HUES64 (cell line): ENCODE data around the gene SELENOO.

Source experiments
- H3K27ac ChIP-seq: 2 replicates; pipeline ENCODE4 v1.7.0; 2013; ENCODE audit warnings: low read depth, low read length, inconsistent platforms
- H3K27me3 ChIP-seq: 2 replicates; pipeline ENCODE4 v1.6.1; 2013; ENCODE audit warnings: mild to moderate bottlenecking, low read length; ENCODE audit not compliant: insufficient read depth
- H3K36me3 ChIP-seq: 2 replicates; pipeline ENCODE4 v1.6.1; 2013; ENCODE audit warnings: mild to moderate bottlenecking, low read length; ENCODE audit not compliant: insufficient read depth
- H3K4me1 ChIP-seq: 2 replicates; pipeline ENCODE4 v1.6.1; 2013; ENCODE audit warnings: mild to moderate bottlenecking, low read length, moderate library complexity; ENCODE audit not compliant: insufficient read depth
- H3K4me3 ChIP-seq: 2 replicates; pipeline ENCODE4 v1.5.1; 2013; ENCODE audit warnings: mild to moderate bottlenecking, low read length, moderate library complexity
- H3K9ac ChIP-seq: 2 replicates; pipeline ENCODE4 v1.6.1; 2013; ENCODE audit warnings: mild to moderate bottlenecking, low read depth, low read length
- H3K9me3 ChIP-seq: 2 replicates; pipeline ENCODE4 v1.6.1; 2013; ENCODE audit warnings: low read depth, low read length; ENCODE audit not compliant: insufficient read depth
- WGBS: fragments of 150-250, 120-280 bp; methylation state at CpG from one replicate; pipeline ENCODE4 v1.1.7; 2013; ENCODE audit warnings: missing lambda C conversion rate; 5-methylcytosine and 5-hydroxymethylcytosine counted together

SELENOO gene

GRCh38 chr22:50173983-50174355 lies 26.8 kb upstream of the SELENOO start:
- peaks cover 23% of the 10 kb centered on the region for H3K27me3 ChIP-seq
- 95% methylated on average over 6 of the region's 6 CpGs for WGBS

GRCh38 chr22:50174382-50175190 lies 26.2 kb upstream of the SELENOO start:
- Histone ChIP-seq H3K9ac (no peak overlapping the region), H3K9me3 (no peaks in the 10 kb centered on the region), H3K36me3 (no peaks in the 10 kb centered on the region), H3K27me3 (peaks cover 17% of the 10 kb centered on the region), H3K4me1 (peaks cover 3% of the 10 kb centered on the region; the same call in 1 of the 2 replicates), H3K27ac (no peak overlapping the region), H3K4me3 (no peak overlapping the region)
- WGBS = 92% methylated on average over 27 of the region's 27 CpGs

More at GRCh38 chr22:50173983-50174355, 26.8 kb upstream of the SELENOO start:
- no peak overlapping the region for H3K4me3 ChIP-seq
- no peaks in the 10 kb centered on the region for H3K36me3 ChIP-seq
- no peak overlapping the region for H3K9ac ChIP-seq
- H3K4me1 ChIP-seq = peaks cover 3% of the 10 kb centered on the region; the same call in 1 of the 2 replicates
- no peaks in the 10 kb centered on the region for H3K9me3 ChIP-seq
- no peak overlapping the region for H3K27ac ChIP-seq

GRCh38 chr22:50175191-50175461 lies 25.7 kb upstream of the SELENOO start:
- Histone ChIP-seq H3K27ac (no peak overlapping the region), H3K4me3 (no peak overlapping the region), H3K9ac (no peak overlapping the region), H3K36me3 (no peaks in the 10 kb centered on the region), H3K27me3 (peaks cover 15% of the 10 kb centered on the region), H3K4me1 (peaks cover 3% of the 10 kb centered on the region; the same call in 1 of the 2 replicates), H3K9me3 (no peaks in the 10 kb centered on the region)
- 87% methylated on average over 5 of the region's 6 CpGs for WGBS

GRCh38 chr22:50175921-50176849 lies 24.6 kb upstream of the SELENOO start:
- Histone ChIP-seq H3K9me3 (no peaks in the 10 kb centered on the region), H3K4me3 (no peak overlapping the region), H3K27me3 (peaks cover 9% of the 10 kb centered on the region), H3K4me1 (peaks cover 1% of the 10 kb centered on the region; the same call in 1 of the 2 replicates), H3K9ac (no peak overlapping the region), H3K27ac (no peak overlapping the region), H3K36me3 (no peaks in the 10 kb centered on the region)
- WGBS = 91% methylated on average over 27 of the region's 27 CpGs

GRCh38 chr22:50176850-50177536 lies 23.8 kb upstream of the SELENOO start:
- H3K9ac ChIP-seq = no peak overlapping the region
- no peaks in the 10 kb centered on the region for H3K9me3 ChIP-seq
- H3K4me1 ChIP-seq = no peaks in the 10 kb centered on the region
- no peak overlapping the region for H3K27ac ChIP-seq
- peaks cover under 1% of the 10 kb centered on the region for H3K27me3 ChIP-seq
- WGBS = 96% methylated on average over 76 of the region's 76 CpGs
- H3K36me3 ChIP-seq = no peaks in the 10 kb centered on the region
- H3K4me3 ChIP-seq = no peak overlapping the region

- Histone ChIP-seq H3K27me3 (no peaks in the 10 kb centered on the region), H3K36me3 (no peaks in the 10 kb centered on the region), H3K9ac (no peak overlapping the region), H3K9me3 (no peaks in the 10 kb centered on the region), H3K4me3 (no peak overlapping the region), H3K4me1 (no peaks in the 10 kb centered on the region), H3K27ac (no peak overlapping the region)
- WGBS = 95% methylated on average over 98 of the region's 98 CpGs
These were observed 23.0 kb upstream of the SELENOO start for GRCh38 chr22:50177537-50178470.

- no peak overlapping the region for H3K9ac ChIP-seq
- WGBS = 90% methylated on average over 22 of the region's 22 CpGs
- H3K4me3 ChIP-seq = no peak overlapping the region
- no peaks in the 10 kb centered on the region for H3K36me3 ChIP-seq
- no peaks in the 10 kb centered on the region for H3K27me3 ChIP-seq
- H3K9me3 ChIP-seq = no peaks in the 10 kb centered on the region
- H3K4me1 ChIP-seq = no peaks in the 10 kb centered on the region
- H3K27ac ChIP-seq = no peak overlapping the region
These were observed 22.3 kb upstream of the SELENOO start for GRCh38 chr22:50178471-50178864.

GRCh38 chr22:50178871-50179869 lies 21.6 kb upstream of the SELENOO start:
- Histone ChIP-seq H3K36me3 (no peaks in the 10 kb centered on the region), H3K4me1 (peaks cover 3% of the 10 kb centered on the region), H3K9ac (no peak overlapping the region; the same call in 1 of the 2 replicates), H3K27ac (no peak overlapping the region), H3K9me3 (no peaks in the 10 kb centered on the region), H3K27me3 (peaks cover 3% of the 10 kb centered on the region; the same call in 1 of the 2 replicates), H3K4me3 (no peak overlapping the region)
- WGBS = 93% methylated on average over 62 of the region's 64 CpGs

- Histone ChIP-seq H3K27ac (no peak overlapping the region), H3K4me1 (peaks cover 7% of the 10 kb centered on the region), H3K9ac (no peak overlapping the region), H3K9me3 (no peaks in the 10 kb centered on the region), H3K36me3 (no peaks in the 10 kb centered on the region), H3K27me3 (peaks cover 13% of the 10 kb centered on the region), H3K4me3 (no peak overlapping the region)
- 95% methylated on average over 39 of the region's 39 CpGs for WGBS
These were observed 20.7 kb upstream of the SELENOO start for GRCh38 chr22:50179937-50180726.
